ENCODE measurements around the gene ADCYAP1R1. TPM values are rescaled to one million over a fixed set of nuclear protein-coding genes. Genes with fewer than 3 reads are reported as not detected.

The ADCYAP1R1 gene
- total RNA-seq, 4 donors from 2014 or later: 13.9 to 36.3 (median 24.2) TPM

- H3K4me1 ChIP-seq: peaks cover 0 to 37% (median 9%) of the 10 kb centered on the region in 3 donors
- H3K27ac ChIP-seq: peak overlapping the region in 1 of 4 donors; percentile 22
- no peak overlapping the region for H3K4me3 ChIP-seq
- 83 to 89% methylated on average over 3 to 5 of the region's 11 CpGs for WGBS, 2 donors (ENCODE audit: low coverage in 1 of 2)
- ATAC-seq: no peak
- H3K27me3 ChIP-seq: peaks cover 47% of the 10 kb centered on the region
- TF ChIP-seq EP300 (IDR thresholded peaks at IDR 0.05) (no peak), CTCF (IDR thresholded peaks at IDR 0.05) (no peak), POLR2AphosphoS5 (IDR thresholded peaks at IDR 0.05) (no peak), POLR2A (IDR thresholded peaks at IDR 0.05) (no peak)
- no peaks in the 10 kb centered on the region for H3K36me3 ChIP-seq
- no peaks in the 10 kb centered on the region for H3K9me3 ChIP-seq
Observed at GRCh38 chr7:31079126-31079823, 27.2 kb downstream of the ADCYAP1R1 start.

GRCh38 chr7:31079824-31080511 is 27.9 kb downstream of the ADCYAP1R1 start:
- no peak for TF ChIP-seq EP300 (IDR thresholded peaks at IDR 0.05)
- WGBS, 2 donors (ENCODE audit: low coverage in 1 of 2): 41 to 74% methylated on average over 5 to 6 of the region's 6 CpGs
- no peaks in the 10 kb centered on the region for H3K9me3 ChIP-seq
- no peaks in the 10 kb centered on the region for H3K36me3 ChIP-seq
- no peak for ATAC-seq
- H3K27ac ChIP-seq: no peak overlapping the region
- H3K27me3 ChIP-seq: peaks cover 47% of the 10 kb centered on the region
- peaks cover 0 to 37% (median 9%) of the 10 kb centered on the region in 3 donors for H3K4me1 ChIP-seq
- H3K4me3 ChIP-seq: no peak overlapping the region

- no peak for ATAC-seq
- H3K4me3 ChIP-seq: no peak overlapping the region
- no peak overlapping the region for H3K27ac ChIP-seq
- 87 to 88% methylated on average over 1 to 2 of the region's 6 CpGs for WGBS, 2 donors (ENCODE audit: low coverage in 1 of 2)
- H3K36me3 ChIP-seq: no peaks in the 10 kb centered on the region
- peaks cover 0 to 30% (median 9%) of the 10 kb centered on the region in 3 donors for H3K4me1 ChIP-seq
- no peaks in the 10 kb centered on the region for H3K9me3 ChIP-seq
- peaks cover 47% of the 10 kb centered on the region for H3K27me3 ChIP-seq
- TF ChIP-seq POLR2AphosphoS5 (IDR thresholded peaks at IDR 0.05): no peak
- TF ChIP-seq POLR2A (IDR thresholded peaks at IDR 0.05): no peak
- TF ChIP-seq EP300 (IDR thresholded peaks at IDR 0.05): no peak
- TF ChIP-seq CTCF (IDR thresholded peaks at IDR 0.05): no peak
Observed at GRCh38 chr7:31080763-31081162, 28.7 kb downstream of the ADCYAP1R1 start.

GRCh38 chr7:31082017-31082416 is 29.9 kb downstream of the ADCYAP1R1 start:
- no peak overlapping the region for H3K4me3 ChIP-seq
- TF ChIP-seq CTCF (IDR thresholded peaks at IDR 0.05): no peak
- TF ChIP-seq POLR2A (IDR thresholded peaks at IDR 0.05): no peak
- no peak for TF ChIP-seq POLR2AphosphoS5 (IDR thresholded peaks at IDR 0.05)
- no peak for TF ChIP-seq EP300 (IDR thresholded peaks at IDR 0.05)
- peaks cover 0 to 24% (median 9%) of the 10 kb centered on the region in 3 donors for H3K4me1 ChIP-seq
- ATAC-seq: no peak
- H3K27me3 ChIP-seq: peaks cover 47% of the 10 kb centered on the region
- no peaks in the 10 kb centered on the region for H3K9me3 ChIP-seq
- H3K36me3 ChIP-seq: no peaks in the 10 kb centered on the region
- WGBS, 2 donors (ENCODE audit: low coverage in 1 of 2): 76% methylated on average over 10 of the region's 12 CpGs; no CpG with 5 or more reads in 1 of the 2 donors
- H3K27ac ChIP-seq: peak overlapping the region in 3 of 4 donors; percentile 6 to 72 (median 68)

- Histone ChIP-seq H3K27ac (peak overlapping the region in 3 of 4 donors; percentile 42 to 72 (median 68)), H3K27me3 (peaks cover 47% of the 10 kb centered on the region), H3K9me3 (no peaks in the 10 kb centered on the region), H3K4me1 (peaks cover 0 to 24% (median 9%) of the 10 kb centered on the region in 3 donors), H3K36me3 (no peaks in the 10 kb centered on the region), H3K4me3 (no peak overlapping the region)
- TF ChIP-seq POLR2A (IDR thresholded peaks at IDR 0.05): no peak
- no peak for TF ChIP-seq POLR2AphosphoS5 (IDR thresholded peaks at IDR 0.05)
- no peak for TF ChIP-seq EP300 (IDR thresholded peaks at IDR 0.05)
- no peak for TF ChIP-seq CTCF (IDR thresholded peaks at IDR 0.05)
- peak; percentile 16 for ATAC-seq
- WGBS, 2 donors (ENCODE audit: low coverage in 1 of 2): 48 to 50% methylated on average over 1 to 4 of the region's 4 CpGs
Observed at GRCh38 chr7:31082447-31082846, 30.3 kb downstream of the ADCYAP1R1 start.

Data from gastroesophageal sphincter (tissue), 4 donors.